DOHH2 (cell line): ENCODE results near the gene SECISBP2.

ENCODE experiments used
- H3F3A ChIP-seq: fragments of 200-600 bp; sonication (generic), shearing (Covaris generic); 2 replicates; pipeline ENCODE4 v1.6.0; 2016; ENCODE audit warnings: antibody characterized with exemption, mild to moderate bottlenecking; ENCODE audit not compliant: control insufficient read depth, insufficient read depth
- H3K27ac ChIP-seq: fragments of 200-600 bp; sonication (generic); 2 replicates; pipeline ENCODE4 v1.5.1; 2014; ENCODE audit warnings: low read depth, mild to moderate bottlenecking, low read length, moderate library complexity
- H3K27me3 ChIP-seq: fragments of 200-600 bp; sonication (generic); 2 replicates; pipeline ENCODE4 v1.6.1; 2014; ENCODE audit warnings: mild to moderate bottlenecking, low read length, mixed read lengths; ENCODE audit not compliant: control insufficient read depth
- H3K36me3 ChIP-seq: fragments of 200-600 bp; sonication (generic); 2 replicates; pipeline ENCODE4 v1.6.1; 2014; ENCODE audit warnings: mild to moderate bottlenecking, low read length, moderate library complexity, mixed read lengths; ENCODE audit not compliant: control insufficient read depth
- H3K4me1 ChIP-seq: fragments of 200-600 bp; sonication (generic); 2 replicates; pipeline ENCODE4 v1.6.1; 2014; ENCODE audit warnings: mild to moderate bottlenecking, low read length, mixed read lengths; ENCODE audit not compliant: control insufficient read depth
- H3K4me2 ChIP-seq: fragments of 200-600 bp; sonication (generic); 2 replicates; pipeline ENCODE4 v1.6.0; 2014; ENCODE audit warnings: mild to moderate bottlenecking, low read length, moderate library complexity
- H3K4me3 ChIP-seq: fragments of 200-600 bp; sonication (generic); 2 replicates; pipeline ENCODE4 v1.5.1; 2014; ENCODE audit warnings: mild to moderate bottlenecking, low read length, mixed read lengths
- H3K79me2 ChIP-seq: fragments of 200-600 bp; sonication (generic); 2 replicates; pipeline ENCODE4 v1.6.1; 2014; ENCODE audit warnings: mild to moderate bottlenecking, low read length, mixed read lengths; ENCODE audit not compliant: control insufficient read depth
- H3K9me2 ChIP-seq: fragments of 200-600 bp; sonication (generic); replicated peaks from 2 replicates; pipeline ENCODE4 v1.6.1; 2014; ENCODE audit warnings: mild to moderate bottlenecking, low read length, mixed read lengths; ENCODE audit not compliant: control insufficient read depth
- H3K9me3 ChIP-seq: fragments of 200-600 bp; sonication (generic); 2 replicates; pipeline ENCODE4 v1.6.1; 2014; ENCODE audit warnings: antibody characterized with exemption, low read length, mixed read lengths; ENCODE audit not compliant: control insufficient read depth, insufficient read depth
- H4K20me1 ChIP-seq: fragments of 200-600 bp; sonication (generic); 2 replicates; pipeline ENCODE4 v1.6.0; 2014; ENCODE audit warnings: low read depth, mild to moderate bottlenecking, antibody characterized with exemption, low read length, moderate library complexity; ENCODE audit not compliant: control insufficient read depth, insufficient read depth
- CTCF ChIP-seq: fragments of 200-600 bp; sonication (generic); IDR thresholded peaks from one replicate; pipeline ENCODE4 v1.5.1; 2014; ENCODE audit warnings: antibody characterized with exemption, mild to moderate bottlenecking, low read depth, low read length; ENCODE audit not compliant: poor library complexity, severe bottlenecking
- EZH2phosphoT487 ChIP-seq: fragments of 200-600 bp; sonication (generic); IDR thresholded peaks from 2 replicates; pipeline ENCODE4 v1.6.1; 2017; ENCODE audit warnings: borderline replicate concordance, mild to moderate bottlenecking, antibody characterized with exemption, low read length, moderate library complexity, mixed read lengths

The SECISBP2 gene

GRCh38 chr9:89350988-89351557 lies 32.8 kb downstream of the SECISBP2 start:
- no peaks in the 10 kb centered on the region for H3K9me3 ChIP-seq
- H3K27ac ChIP-seq = no peak overlapping the region
- H3K4me3 ChIP-seq = no peak overlapping the region
- TF ChIP-seq CTCF = no peak
- no peak for TF ChIP-seq EZH2phosphoT487
- H3K9me2 ChIP-seq = no peaks in the 10 kb centered on the region
- H3K36me3 ChIP-seq = peaks cover 98% of the 10 kb centered on the region
- no peaks in the 10 kb centered on the region for H3K4me1 ChIP-seq
- H3F3A ChIP-seq = no peaks in the 10 kb centered on the region
- no peaks in the 10 kb centered on the region for H3K79me2 ChIP-seq
- no peaks in the 10 kb centered on the region for H3K27me3 ChIP-seq
- no peak overlapping the region for H3K4me2 ChIP-seq
- H4K20me1 ChIP-seq = no peaks in the 10 kb centered on the region

GRCh38 chr9:89351584-89352300 lies 33.4 kb downstream of the SECISBP2 start:
- peaks cover 98% of the 10 kb centered on the region for H3K36me3 ChIP-seq
- no peak overlapping the region for H3K4me2 ChIP-seq
- no peak overlapping the region for H3K27ac ChIP-seq
- no peaks in the 10 kb centered on the region for H3F3A ChIP-seq
- H4K20me1 ChIP-seq = no peaks in the 10 kb centered on the region
- no peaks in the 10 kb centered on the region for H3K27me3 ChIP-seq
- H3K79me2 ChIP-seq = no peaks in the 10 kb centered on the region
- no peaks in the 10 kb centered on the region for H3K9me2 ChIP-seq
- no peaks in the 10 kb centered on the region for H3K9me3 ChIP-seq
- no peaks in the 10 kb centered on the region for H3K4me1 ChIP-seq
- TF ChIP-seq CTCF (no peak), EZH2phosphoT487 (no peak)
- no peak overlapping the region for H3K4me3 ChIP-seq

GRCh38 chr9:89352451-89352850 lies 34.2 kb downstream of the SECISBP2 start:
- no peaks in the 10 kb centered on the region for H3K9me3 ChIP-seq
- no peak overlapping the region for H3K4me3 ChIP-seq
- H3K27me3 ChIP-seq = no peaks in the 10 kb centered on the region
- no peak overlapping the region for H3K4me2 ChIP-seq
- H3K79me2 ChIP-seq = no peaks in the 10 kb centered on the region
- no peaks in the 10 kb centered on the region for H3F3A ChIP-seq
- no peaks in the 10 kb centered on the region for H4K20me1 ChIP-seq
- no peaks in the 10 kb centered on the region for H3K9me2 ChIP-seq
- H3K4me1 ChIP-seq = no peaks in the 10 kb centered on the region
- H3K27ac ChIP-seq = no peak overlapping the region
- no peak for TF ChIP-seq CTCF
- TF ChIP-seq EZH2phosphoT487 = no peak
- peaks cover 99% of the 10 kb centered on the region for H3K36me3 ChIP-seq
